ENCODE data around the gene SLC4A7. TPM values are rescaled to one million over a fixed set of nuclear protein-coding genes. Genes with fewer than 3 reads are reported as not detected.
"Not testable (repeated sequence)": the region's sequence is repeated elsewhere in the genome, so short reads cannot be mapped to it uniquely, and the experiment has no call there.

The SLC4A7 gene
- 48.6 TPM for total RNA-seq (ENCODE audit: insufficient read depth, low replicate concordance)

GRCh38 chr3:27484015-27484844 is at the start of gene SLC4A7:
Gene SLC4A7 (minus strand): TSS chr3:27484384. CDS start chr3:27484126, 258 bp downstream.
- DNase-seq (ENCODE audit: low spot score), result peak; percentile 98

- peak; percentile 65 for DNase-seq (ENCODE audit: low spot score)
Observed at GRCh38 chr3:27533261-27533607, 49.0 kb upstream of the SLC4A7 start.

- DNase-seq (ENCODE audit: low spot score), result no peak
Observed at GRCh38 chr3:27532426-27533260, 48.5 kb upstream of the SLC4A7 start.

GRCh38 chr3:27531193-27531751 is 47.1 kb upstream of the SLC4A7 start:
- not testable (repeated sequence) for DNase-seq (ENCODE audit: low spot score)

GRCh38 chr3:27528791-27529190 is 44.6 kb upstream of the SLC4A7 start:
- no peak for DNase-seq (ENCODE audit: low spot score)

GRCh38 chr3:27526614-27527315 is 42.6 kb upstream of the SLC4A7 start:
- DNase-seq (ENCODE audit: low spot score), result no peak

GRCh38 chr3:27521872-27522265 is 37.7 kb upstream of the SLC4A7 start:
- no peak for DNase-seq (ENCODE audit: low spot score)

DNA sequence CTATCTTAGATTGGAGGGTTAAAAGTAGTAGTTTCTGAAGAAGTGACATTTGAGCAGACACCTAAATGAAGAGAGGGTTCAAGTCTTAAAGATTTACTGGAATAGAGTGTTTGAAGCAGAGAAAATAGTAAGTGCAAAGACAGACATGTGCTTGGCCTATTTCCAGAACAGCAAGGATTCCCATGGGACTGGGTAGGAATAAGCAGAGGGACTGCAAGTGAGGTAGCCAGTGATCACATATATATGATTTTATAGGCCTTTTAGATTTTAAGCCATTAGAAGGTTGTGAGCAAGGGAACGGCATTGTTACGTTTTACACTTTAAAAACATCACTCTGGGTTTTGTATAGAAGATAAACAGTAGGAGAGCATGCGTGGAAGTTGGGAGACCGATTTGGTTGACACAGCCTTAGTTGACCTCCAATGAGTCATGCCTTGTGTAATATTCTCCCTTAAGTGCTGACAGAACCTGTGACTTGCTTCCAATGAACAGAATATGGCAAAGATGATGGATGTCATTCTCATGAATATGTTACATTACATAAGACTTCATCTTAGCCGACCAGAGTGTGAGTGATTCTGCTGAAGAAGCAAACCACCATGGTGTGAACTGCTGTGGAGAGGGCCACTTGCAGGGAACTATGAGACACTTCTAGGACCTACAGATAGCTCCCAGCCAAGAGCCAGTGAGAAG is 37.1 kb upstream of the SLC4A7 start:
- DNase-seq (ENCODE audit: low spot score), result no peak

- no peak for DNase-seq (ENCODE audit: low spot score)
Observed at GRCh38 chr3:27511724-27512422, 27.7 kb upstream of the SLC4A7 start.

DNA sequence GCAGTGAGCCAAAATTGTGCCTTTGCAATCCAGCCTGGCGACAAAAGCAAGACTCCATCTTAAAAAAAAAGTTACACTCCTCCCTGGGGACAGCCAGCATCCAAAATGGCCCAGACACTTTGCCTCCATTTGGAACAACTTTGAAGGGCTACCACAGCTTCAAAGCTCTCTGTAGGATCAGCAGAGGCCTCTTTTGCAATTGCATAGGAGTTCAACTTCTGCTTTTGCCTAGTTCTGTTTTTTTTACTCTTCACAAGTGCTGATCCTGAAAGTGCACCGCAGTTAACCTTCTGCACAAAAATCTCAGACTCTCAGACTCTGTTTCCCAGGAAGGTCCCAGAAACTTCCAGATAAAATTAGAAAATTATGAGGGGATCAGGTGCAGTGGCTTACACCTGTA is 25.2 kb upstream of the SLC4A7 start:
- no peak for DNase-seq (ENCODE audit: low spot score)

DNA sequence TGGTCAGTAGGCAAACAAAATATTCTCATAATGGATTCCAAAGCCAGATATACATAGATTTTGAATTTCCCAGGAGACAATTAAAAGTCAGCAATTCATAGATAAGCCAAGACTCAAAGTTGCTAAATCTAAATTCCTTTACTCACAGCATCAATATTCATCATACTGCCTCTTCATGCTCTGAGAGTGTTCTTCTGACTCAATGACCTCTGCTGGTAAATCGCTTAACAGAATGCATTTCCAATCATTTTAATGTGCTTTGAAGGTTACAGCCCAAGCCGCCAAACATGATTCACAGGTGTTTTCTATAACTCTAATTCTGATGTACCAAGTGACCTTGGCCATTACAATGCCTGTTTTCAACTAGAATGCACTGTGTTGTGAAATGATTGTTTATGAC is 24.2 kb upstream of the SLC4A7 start:
- DNase-seq (ENCODE audit: low spot score), result no peak

GRCh38 chr3:27507515-27508266 is 23.5 kb upstream of the SLC4A7 start:
- no peak for DNase-seq (ENCODE audit: low spot score)

DNA sequence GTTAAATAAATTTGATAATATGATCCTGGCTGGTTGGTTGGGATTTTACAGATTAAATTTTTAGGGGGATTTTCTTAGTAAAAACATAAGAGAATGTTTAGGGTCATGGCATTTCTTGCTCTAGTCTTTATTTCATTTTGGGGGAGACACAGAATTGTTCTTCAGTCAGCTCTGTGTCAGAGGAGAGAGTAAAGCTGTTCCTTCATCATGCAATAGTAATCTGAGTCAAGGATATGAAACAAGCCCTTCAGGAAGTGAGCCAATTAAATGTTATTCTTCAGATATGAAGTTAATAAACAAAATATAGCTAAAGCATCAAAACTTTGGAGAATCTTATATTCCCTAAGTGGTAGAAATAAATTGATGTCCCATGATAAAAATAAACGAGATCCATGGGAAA is 22.9 kb upstream of the SLC4A7 start:
- no peak for DNase-seq (ENCODE audit: low spot score)

DNA sequence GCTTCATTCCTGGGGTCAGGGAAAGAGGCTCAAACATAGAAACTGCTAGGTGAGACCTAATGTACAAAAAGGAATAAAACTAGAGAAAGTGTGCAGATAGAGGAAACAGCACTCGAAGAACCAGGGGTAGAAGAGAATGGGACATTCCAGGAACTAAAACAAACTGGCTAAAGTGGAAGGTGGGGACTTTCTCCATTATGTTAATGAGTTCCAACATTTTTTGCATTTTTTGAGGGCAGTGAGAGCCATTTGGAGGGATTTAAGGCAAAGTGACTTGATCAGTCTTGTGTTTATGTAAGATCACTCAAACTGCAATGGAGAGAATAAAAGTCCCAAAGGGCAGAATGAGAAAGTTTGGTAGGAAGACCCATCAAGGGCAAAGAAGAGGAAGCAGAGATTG is 20.6 kb upstream of the SLC4A7 start:
- DNase-seq (ENCODE audit: low spot score), result no peak

DNA sequence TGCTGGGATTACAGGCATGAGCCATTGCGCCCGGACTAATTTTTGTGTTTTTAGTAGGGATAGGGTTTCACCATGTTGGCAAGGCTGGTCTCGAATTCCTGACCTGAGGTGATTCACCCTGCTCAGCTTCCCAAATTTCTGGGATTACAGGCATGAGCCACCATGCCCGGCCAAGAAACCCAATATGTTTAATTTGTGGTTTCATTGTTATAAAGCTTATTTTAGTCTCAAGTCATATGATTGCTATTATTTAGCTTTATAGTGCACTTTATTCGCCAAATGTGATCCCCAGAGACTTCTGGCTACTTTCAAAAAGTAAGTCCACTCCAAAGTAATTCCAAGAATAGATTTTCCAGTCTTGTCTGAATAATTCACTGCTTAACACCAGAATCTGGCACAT is 19.3 kb upstream of the SLC4A7 start:
- DNase-seq (ENCODE audit: low spot score), result no peak

DNA sequence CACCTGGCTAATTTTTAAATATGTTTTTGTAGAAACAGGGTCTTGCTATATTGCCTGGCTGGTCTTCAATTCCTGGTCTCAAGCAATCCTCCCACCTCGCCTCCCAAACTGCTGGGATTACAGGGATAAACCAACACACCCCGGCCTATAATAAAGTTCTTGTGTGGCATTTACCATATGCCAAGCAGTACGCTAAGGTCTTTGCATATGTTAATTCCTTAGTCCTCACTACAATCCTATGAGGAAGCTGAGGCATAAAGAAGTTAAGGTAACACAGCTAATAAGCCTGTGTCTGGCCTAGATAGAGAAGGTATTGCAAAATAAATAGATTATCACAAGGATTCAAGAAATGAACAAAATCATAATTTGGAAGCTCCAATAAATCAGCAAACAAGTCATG is 17.6 kb upstream of the SLC4A7 start:
- DNase-seq (ENCODE audit: low spot score), result no peak

DNA sequence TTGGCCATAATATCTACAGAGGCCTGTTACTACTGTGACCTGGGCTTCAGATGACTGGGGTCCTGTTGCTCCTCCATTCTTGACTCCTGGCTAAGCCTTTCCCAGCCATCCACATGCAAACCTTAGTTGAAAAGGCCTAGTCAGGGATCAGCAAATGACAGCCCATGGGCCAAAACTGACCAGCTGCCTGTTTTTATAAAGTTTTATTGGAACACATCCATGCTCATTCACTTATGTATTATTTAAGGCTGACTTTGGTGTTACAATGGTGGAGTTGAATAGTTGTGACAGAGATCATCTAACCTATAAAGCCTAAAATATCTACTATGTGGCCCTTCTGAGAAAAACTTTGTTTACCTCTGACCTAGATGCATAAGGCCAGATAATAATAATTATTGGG is 16.8 kb upstream of the SLC4A7 start:
- no peak for DNase-seq (ENCODE audit: low spot score)

GRCh38 chr3:27500035-27500434 is 15.9 kb upstream of the SLC4A7 start:
- no peak for DNase-seq (ENCODE audit: low spot score)

DNA sequence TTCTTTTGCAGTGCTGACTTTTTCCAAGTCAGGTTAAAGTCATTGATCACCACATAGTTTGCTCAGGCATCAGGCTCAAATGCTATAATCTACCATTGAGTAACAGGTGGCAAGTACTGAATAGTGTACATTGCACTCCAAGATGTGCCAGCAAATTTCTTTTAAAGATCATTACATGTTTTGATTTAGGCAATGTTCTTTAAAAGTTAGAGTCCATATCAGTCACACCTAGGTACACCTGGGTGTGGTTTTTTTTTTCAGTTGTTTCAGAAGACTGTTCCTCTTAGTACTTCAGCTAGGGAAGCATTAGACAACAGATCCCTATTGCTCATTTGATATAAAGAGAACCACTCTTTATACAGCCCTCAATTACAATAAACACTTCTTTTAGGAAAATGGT is 10.6 kb upstream of the SLC4A7 start:
- no peak for DNase-seq (ENCODE audit: low spot score)

- DNase-seq (ENCODE audit: low spot score), result no peak
Observed at GRCh38 chr3:27488821-27489220, 4.6 kb upstream of the SLC4A7 start.

All from umbilical cord (tissue), 2 donors.